Erythroblast (primary cell): ENCODE results near the gene MRPL51.
A peak's percentile ranks its signal among the peaks of the same experiment; 100 is the strongest.

Experiments
- DNase-seq, 2 experiments: peaks; one replicate each; lab custom pipeline; 2025; lab: John Stamatoyannopoulos, UW
- GATA1 ChIP-seq: IDR thresholded peaks from 2 replicates; pipeline ENCODE4 v1.6.1; 2011; ENCODE audit warnings: low read depth, mild to moderate bottlenecking, control low read depth, low read length, moderate library complexity
- POLR2A ChIP-seq: IDR thresholded peaks from 2 replicates; pipeline ENCODE4 v1.6.1; 2011; ENCODE audit warnings: mild to moderate bottlenecking, low read length

Gene MRPL51

DNA sequence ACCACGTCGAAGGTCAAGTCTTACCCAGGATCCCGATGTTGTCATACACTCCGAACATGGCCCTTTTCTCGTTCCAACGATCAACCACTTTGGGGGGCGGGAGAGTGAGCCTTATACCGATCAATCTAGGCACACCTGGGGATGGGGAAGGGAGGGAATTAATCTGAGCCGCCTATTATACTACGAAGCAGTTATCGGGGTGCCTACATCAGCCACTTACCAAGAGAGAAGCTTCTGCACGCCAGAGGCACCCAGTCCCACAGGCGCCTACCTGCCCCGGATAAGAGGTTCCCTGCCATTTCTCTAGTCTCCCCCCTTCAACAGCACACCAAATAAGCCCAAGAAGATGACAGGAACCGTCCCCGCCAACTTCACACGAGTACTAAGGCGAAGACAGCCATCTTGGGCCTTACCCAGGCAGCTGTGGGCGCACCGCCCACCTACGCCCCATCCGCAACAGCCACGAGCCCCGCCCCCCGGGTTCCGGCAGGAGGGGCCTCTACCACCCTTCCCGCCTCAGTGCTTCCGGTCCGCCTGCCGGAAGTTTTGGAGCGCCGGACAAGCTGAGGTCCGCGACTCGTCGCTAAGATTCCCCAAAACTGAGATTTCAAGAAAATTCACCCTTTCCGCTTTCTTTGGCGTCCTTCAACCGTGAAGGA is at the start of gene MRPL51:
Gene MRPL51, minus strand, starts transcription at position 425 of the 659 bp plus-strand sequence. Its CDS starts 126 bp downstream, at position 299.
- DNase-seq = peak; percentile 97
- TF ChIP-seq GATA1 (no peak), POLR2A (peak; percentile 97)

DNA sequence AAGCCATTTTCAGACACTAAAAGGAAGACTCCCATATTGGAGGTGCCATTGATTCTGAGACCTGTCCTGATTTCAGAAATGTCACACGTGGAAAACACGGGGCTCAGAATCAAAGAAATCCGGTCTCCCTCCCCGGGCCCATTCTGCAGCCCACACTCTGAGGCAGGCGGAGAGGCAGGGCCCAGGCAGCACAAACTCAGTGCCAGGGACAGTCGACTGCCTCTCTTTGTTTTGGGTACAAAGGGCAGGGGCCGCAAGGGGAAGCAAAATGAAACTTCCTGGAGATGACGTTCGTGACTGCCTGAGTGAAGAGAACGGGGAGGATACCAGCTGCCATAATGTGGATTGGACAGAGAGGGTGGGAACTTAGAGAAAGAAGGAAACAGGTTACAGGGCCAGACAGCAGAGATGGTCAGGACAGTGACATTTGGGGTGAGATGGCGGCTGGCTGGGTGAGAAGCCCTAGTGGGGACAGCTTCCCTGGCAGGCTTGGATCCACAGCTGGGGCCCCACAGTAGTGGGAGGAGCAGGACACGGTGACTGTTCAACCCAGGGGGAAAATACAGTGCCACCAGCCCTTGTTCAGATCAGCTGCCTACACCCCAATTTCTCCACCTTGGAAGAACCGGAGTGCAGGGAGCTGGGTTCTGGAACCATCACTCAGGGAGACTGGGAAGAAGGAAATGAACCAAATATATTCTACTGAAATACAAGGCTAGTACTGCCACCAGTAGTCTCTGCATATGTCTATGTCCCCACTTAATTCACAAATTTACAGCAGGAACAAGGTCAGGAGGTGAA is 49.3 kb upstream of the MRPL51 start:
- no peak for TF ChIP-seq GATA1
- no peak for TF ChIP-seq POLR2A
- no peak for DNase-seq

DNA sequence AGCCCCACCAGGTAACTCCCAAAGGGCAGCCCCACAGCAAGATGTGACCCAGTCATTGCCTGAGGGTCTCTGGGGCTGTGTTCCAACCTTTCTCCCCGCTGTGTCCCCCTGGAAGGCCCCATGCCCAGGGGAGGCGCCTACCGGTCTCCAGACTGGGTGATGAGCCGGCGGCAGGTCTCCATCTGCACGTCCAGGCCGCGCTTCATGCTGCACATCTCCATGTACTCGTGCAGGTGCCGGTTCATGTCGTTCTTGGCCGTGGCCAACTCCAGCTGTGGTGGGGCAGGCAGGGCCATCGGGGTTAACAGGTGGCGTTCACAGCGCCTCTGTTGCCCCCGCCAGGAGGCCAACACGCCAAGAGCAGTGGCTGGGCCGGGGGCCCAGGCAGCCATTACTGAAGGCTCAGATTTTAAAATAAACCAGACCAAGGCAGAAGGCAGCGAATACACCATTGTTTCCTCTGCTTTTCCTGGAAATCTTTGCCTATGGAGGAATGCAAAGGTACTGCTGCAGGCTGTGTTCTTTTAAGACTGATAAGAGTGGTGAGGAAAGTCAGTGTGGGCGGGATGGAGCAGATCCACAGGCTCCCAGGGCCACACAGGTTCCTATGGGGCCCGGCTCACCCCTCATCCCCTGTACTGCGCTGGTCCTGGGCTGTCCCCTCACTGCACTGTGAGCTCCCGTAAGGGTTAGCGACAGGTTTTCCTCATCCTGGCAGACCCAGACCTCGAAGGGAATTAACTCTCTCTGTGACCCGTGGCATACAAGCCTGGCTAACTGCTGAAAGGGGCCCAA is 48.5 kb upstream of the MRPL51 start:
- no peak for DNase-seq
- TF ChIP-seq GATA1 = no peak
- TF ChIP-seq POLR2A = no peak

DNA sequence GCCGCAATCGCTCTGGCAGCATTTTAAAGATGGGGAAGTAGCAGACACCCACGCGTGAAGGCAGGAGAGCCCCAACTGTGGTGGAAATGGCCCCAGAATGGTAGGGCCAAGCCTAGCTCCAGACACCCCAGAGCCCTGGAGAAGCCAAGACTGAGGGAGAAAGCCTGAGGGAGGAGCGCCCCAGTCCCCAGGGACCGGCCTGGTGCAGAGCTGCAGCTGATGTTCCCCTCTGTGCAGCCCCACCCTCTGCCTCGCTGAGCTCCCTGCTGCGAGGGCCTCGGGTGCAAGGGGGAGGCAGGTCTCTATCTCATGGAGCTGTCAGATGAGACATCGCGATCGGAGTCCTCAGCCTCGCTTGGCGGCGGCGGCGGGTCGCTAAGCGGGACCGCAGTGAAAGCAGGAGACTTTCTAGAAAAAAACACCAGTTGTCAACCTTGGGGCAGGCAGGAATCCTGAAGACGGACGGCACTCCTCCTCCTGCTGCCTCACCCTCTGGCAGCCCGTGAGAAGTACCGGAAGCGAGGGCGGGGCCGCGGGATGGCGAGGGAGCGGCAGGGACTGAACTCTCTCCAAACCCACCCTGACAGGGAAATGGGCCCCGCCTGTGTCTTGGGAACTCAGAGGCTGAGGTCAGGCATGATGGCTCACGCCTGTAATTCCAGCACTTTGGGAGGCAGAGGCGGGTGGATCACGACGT is 47.3 kb upstream of the MRPL51 start:
- TF ChIP-seq GATA1 = no peak
- TF ChIP-seq POLR2A = no peak
- peak; percentile 47 to 56 for DNase-seq

DNA sequence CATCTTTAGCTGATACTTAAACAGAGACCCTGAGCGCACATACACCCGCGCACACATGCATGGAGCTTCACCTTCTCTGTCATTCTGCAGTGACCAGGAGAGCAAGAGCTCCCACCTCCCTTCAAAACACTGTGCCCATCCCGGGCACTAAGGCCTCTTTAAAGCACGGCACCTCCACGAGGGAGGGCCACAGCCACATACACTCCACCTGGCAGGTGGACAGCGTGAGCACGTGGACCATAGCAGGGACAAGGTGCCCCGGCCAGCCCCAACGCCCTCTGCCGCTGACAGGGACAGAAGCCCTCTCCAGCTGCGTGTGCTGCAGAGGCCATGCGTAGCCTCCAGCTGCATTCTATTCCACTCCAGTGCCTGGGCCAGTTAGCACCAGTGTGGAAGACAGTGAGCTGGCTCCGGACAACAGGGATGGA is 46.7 kb upstream of the MRPL51 start:
- no peak for TF ChIP-seq POLR2A
- no peak for TF ChIP-seq GATA1
- DNase-seq = no peak

- TF ChIP-seq POLR2A (no peak), GATA1 (no peak)
- DNase-seq = no peak
Observed at GRCh38 chr12:6539314-6539682, 46.2 kb upstream of the MRPL51 start.

DNA sequence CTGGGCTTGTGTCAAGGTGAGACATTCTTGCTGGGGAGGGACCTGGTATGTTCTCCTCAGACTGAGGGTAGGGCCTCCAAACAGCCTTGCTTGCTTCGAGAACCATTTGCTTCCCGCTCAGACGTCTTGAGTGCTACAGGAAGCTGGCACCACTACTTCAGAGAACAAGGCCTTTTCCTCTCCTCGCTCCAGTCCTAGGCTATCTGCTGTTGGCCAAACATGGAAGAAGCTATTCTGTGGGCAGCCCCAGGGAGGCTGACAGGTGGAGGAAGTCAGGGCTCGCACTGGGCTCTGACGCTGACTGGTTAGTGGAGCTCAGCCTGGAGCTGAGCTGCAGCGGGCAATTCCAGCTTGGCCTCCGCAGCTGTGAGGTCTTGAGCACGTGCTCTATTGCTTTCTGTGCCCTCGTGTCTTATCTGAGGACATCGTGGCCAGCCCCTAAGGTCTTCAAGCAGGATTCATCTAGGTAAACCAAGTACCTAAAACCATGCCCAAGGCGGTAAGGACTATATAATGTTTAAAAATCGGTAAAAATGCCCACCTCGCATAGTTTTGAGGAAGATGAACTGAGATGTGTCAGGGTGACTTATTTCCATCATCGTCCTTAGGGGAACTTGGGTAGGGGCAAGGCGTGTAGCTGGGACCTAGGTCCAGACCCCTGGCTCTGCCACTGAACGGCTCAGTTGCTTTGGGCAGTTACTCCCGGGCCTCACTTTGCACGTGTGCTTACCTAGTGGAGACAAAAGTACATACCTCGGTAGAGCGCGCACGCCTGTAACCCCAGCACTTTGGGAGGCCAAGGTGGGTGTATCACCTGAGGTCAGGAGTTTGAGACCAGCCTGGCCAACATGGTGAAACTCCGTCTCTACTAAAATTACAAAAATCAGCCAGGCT is 45.6 kb upstream of the MRPL51 start:
- TF ChIP-seq POLR2A (peak; percentile 52), GATA1 (no peak)
- DNase-seq = peak in 1 of 2 experiments; percentile 36

DNA sequence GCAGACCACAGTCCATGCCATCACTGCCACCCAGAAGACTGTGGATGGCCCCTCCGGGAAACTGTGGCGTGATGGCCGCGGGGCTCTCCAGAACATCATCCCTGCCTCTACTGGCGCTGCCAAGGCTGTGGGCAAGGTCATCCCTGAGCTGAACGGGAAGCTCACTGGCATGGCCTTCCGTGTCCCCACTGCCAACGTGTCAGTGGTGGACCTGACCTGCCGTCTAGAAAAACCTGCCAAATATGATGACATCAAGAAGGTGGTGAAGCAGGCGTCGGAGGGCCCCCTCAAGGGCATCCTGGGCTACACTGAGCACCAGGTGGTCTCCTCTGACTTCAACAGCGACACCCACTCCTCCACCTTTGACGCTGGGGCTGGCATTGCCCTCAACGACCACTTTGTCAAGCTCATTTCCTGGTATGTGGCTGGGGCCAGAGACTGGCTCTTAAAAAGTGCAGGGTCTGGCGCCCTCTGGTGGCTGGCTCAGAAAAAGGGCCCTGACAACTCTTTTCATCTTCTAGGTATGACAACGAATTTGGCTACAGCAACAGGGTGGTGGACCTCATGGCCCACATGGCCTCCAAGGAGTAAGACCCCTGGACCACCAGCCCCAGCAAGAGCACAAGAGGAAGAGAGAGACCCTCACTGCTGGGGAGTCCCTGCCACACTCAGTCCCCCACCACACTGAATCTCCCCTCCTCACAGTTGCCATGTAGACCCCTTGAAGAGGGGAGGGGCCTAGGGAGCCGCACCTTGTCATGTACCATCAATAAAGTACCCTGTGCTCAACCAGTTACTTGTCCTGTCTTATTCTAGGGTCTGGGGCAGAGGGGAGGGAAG is 44.7 kb upstream of the MRPL51 start:
- peak; percentile 86 to 92 for DNase-seq

DNA sequence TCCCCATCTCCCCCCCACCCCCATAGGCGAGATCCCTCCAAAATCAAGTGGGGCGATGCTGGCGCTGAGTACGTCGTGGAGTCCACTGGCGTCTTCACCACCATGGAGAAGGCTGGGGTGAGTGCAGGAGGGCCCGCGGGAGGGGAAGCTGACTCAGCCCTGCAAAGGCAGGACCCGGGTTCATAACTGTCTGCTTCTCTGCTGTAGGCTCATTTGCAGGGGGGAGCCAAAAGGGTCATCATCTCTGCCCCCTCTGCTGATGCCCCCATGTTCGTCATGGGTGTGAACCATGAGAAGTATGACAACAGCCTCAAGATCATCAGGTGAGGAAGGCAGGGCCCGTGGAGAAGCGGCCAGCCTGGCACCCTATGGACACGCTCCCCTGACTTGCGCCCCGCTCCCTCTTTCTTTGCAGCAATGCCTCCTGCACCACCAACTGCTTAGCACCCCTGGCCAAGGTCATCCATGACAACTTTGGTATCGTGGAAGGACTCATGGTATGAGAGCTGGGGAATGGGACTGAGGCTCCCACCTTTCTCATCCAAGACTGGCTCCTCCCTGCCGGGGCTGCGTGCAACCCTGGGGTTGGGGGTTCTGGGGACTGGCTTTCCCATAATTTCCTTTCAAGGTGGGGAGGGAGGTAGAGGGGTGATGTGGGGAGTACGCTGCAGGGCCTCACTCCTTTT is 44.0 kb upstream of the MRPL51 start:
- no peak for DNase-seq
- TF ChIP-seq GATA1 (no peak), POLR2A (no peak)

DNA sequence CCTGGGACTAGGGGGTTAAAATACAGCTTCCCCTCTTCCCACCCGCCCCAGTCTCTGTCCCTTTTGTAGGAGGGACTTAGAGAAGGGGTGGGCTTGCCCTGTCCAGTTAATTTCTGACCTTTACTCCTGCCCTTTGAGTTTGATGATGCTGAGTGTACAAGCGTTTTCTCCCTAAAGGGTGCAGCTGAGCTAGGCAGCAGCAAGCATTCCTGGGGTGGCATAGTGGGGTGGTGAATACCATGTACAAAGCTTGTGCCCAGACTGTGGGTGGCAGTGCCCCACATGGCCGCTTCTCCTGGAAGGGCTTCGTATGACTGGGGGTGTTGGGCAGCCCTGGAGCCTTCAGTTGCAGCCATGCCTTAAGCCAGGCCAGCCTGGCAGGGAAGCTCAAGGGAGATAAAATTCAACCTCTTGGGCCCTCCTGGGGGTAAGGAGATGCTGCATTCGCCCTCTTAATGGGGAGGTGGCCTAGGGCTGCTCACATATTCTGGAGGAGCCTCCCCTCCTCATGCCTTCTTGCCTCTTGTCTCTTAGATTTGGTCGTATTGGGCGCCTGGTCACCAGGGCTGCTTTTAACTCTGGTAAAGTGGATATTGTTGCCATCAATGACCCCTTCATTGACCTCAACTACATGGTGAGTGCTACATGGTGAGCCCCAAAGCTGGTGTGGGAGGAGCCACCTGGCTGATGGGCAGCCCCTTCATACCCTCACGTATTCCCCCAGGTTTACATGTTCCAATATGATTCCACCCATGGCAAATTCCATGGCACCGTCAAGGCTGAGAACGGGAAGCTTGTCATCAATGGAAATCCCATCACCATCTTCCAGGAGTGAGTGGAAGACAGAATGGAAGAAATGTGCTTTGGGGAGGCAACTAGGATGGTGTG is 43.1 kb upstream of the MRPL51 start:
- peak in 1 of 2 experiments; percentile 51 for DNase-seq
- TF ChIP-seq POLR2A = peak; percentile 26
- TF ChIP-seq GATA1 = no peak

GRCh38 chr12:6535697-6535946 is 42.6 kb upstream of the MRPL51 start:
- TF ChIP-seq GATA1 (no peak), POLR2A (no peak)
- DNase-seq = no peak
